ENCODE measurements around the gene NECAP2.
"Not testable (repeated sequence)": the region's sequence is repeated elsewhere in the genome, so short reads cannot be mapped to it uniquely, and the experiment has no call there.

Gene NECAP2

GRCh38 chr1:16464917-16465625, 24.5 kb downstream of the NECAP2 start:
- POLR2A ChIA-PET = no interaction called here
- CTCF ChIA-PET = interaction anchor here (0.7 kb wide), 1 partner anchor 25 kb away, joined by 3 read pairs; the partner anchor contains the start of gene NECAP2
- no peak for TF ChIP-seq LEF1 (IDR thresholded peaks at IDR 0.05; ENCODE audit: borderline replicate concordance)
- no peak for TF ChIP-seq SUZ12 (IDR thresholded peaks at IDR 0.05)
- TF ChIP-seq HDGF (IDR thresholded peaks at IDR 0.05; ENCODE audit: borderline replicate concordance) = no peak
- TF ChIP-seq ELF4 (IDR thresholded peaks at IDR 0.05) = no peak
- TF ChIP-seq FOXA1 (IDR thresholded peaks at IDR 0.05) = no peak
- no peak for TF ChIP-seq SP1 (IDR thresholded peaks at IDR 0.05)
- TF ChIP-seq NFRKB (IDR thresholded peaks at IDR 0.05) = no peak
- TF ChIP-seq BHLHE40 (IDR thresholded peaks at IDR 0.05; ENCODE audit: borderline replicate concordance) = no peak
- TF ChIP-seq L3MBTL2 (conservative IDR thresholded peaks at IDR 0.05) = no peak
- no peak for TF ChIP-seq PKNOX1 (IDR thresholded peaks at IDR 0.05)
- DNase-seq (ENCODE audit: extremely low spot score) = no peak

DNA sequence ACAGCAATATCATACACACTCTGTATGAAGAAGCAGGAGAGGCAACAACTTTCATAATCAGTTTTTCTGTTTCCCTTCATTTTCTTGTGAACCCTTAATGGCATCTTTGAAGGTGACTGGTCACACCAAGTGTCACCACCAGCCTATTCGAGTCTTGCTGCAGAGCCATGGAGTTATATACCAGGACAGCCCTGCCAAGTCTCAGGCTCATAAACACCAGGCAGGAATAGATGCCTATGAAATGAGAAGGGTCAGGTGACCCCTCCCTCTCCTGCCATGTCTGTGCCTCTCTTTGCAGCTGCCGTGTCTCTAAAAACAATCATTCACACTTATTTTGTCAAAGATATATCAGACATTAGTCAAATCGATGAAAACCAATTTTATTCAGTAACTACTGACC, 28.0 kb downstream of the NECAP2 start:
- ChIA-PET CTCF (no interaction called here), POLR2A (no interaction called here)
- no peak for DNase-seq (ENCODE audit: extremely low spot score)
- TF ChIP-seq ARNT (IDR thresholded peaks at IDR 0.05) (no peak), ELF4 (IDR thresholded peaks at IDR 0.05) (no peak), BHLHE40 (IDR thresholded peaks at IDR 0.05; ENCODE audit: borderline replicate concordance) (no peak), FOXK2 (IDR thresholded peaks at IDR 0.05) (no peak), LEF1 (IDR thresholded peaks at IDR 0.05; ENCODE audit: borderline replicate concordance) (no peak), TARDBP (IDR thresholded peaks at IDR 0.05) (no peak)

- POLR2A ChIA-PET = no interaction called here
- DNase-seq (ENCODE audit: extremely low spot score) = no peak
- TF ChIP-seq L3MBTL2 (conservative IDR thresholded peaks at IDR 0.05) (no peak), ELF4 (IDR thresholded peaks at IDR 0.05) (no peak), SP1 (IDR thresholded peaks at IDR 0.05) (no peak), ARNT (IDR thresholded peaks at IDR 0.05) (no peak), NFRKB (IDR thresholded peaks at IDR 0.05) (no peak), TARDBP (IDR thresholded peaks at IDR 0.05) (no peak), HDGF (IDR thresholded peaks at IDR 0.05; ENCODE audit: borderline replicate concordance) (no peak), FOXK2 (IDR thresholded peaks at IDR 0.05) (no peak), LEF1 (IDR thresholded peaks at IDR 0.05; ENCODE audit: borderline replicate concordance) (no peak), SUZ12 (IDR thresholded peaks at IDR 0.05) (no peak), CTBP1 (IDR thresholded peaks at IDR 0.05; ENCODE audit: borderline replicate concordance) (no peak), ZNF384 (IDR thresholded peaks at IDR 0.05) (no peak), PKNOX1 (IDR thresholded peaks at IDR 0.05) (no peak), FOXM1 (IDR thresholded peaks at IDR 0.05; ENCODE audit: borderline replicate concordance) (no peak), BHLHE40 (IDR thresholded peaks at IDR 0.05; ENCODE audit: borderline replicate concordance) (no peak), FOXA1 (IDR thresholded peaks at IDR 0.05) (no peak)
- CTCF ChIA-PET = no interaction called here
Measured at GRCh38 chr1:16474166-16474800, 33.8 kb downstream of the NECAP2 start.

DNA sequence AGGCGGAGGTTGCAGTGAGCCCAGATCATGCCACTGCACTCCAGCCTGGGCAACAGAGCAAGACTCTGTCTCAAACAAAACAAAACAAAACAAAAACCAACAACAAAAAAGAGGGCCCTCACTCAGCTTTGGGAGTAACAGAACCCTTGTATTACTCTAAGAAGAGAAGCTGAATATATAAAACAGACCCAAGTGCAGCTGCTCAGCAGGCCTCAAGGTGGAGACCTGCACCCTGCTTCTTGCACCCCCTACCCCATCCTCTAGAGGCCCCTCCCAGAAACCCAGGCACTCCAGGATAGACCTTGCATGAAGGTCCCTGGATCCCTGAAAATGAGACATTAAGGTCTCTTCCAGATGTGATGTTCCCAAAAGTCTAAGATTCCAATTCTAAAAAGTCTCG, 34.4 kb downstream of the NECAP2 start:
- DNase-seq (ENCODE audit: extremely low spot score); CTCF ChIA-PET; POLR2A ChIA-PET: not testable (repeated sequence)

GRCh38 chr1:16475771-16476770, 35.5 kb downstream of the NECAP2 start:
- POLR2A ChIA-PET; DNase-seq (ENCODE audit: extremely low spot score); CTCF ChIA-PET: not testable (repeated sequence)

GRCh38 chr1:16478091-16478490, 37.6 kb downstream of the NECAP2 start:
- CTCF ChIA-PET = no interaction called here
- TF ChIP-seq ZNF384 (IDR thresholded peaks at IDR 0.05) (no peak), BHLHE40 (IDR thresholded peaks at IDR 0.05; ENCODE audit: borderline replicate concordance) (no peak), NFRKB (IDR thresholded peaks at IDR 0.05) (no peak), PKNOX1 (IDR thresholded peaks at IDR 0.05) (no peak)
- POLR2A ChIA-PET = no interaction called here
- no peak for DNase-seq (ENCODE audit: extremely low spot score)

DNA sequence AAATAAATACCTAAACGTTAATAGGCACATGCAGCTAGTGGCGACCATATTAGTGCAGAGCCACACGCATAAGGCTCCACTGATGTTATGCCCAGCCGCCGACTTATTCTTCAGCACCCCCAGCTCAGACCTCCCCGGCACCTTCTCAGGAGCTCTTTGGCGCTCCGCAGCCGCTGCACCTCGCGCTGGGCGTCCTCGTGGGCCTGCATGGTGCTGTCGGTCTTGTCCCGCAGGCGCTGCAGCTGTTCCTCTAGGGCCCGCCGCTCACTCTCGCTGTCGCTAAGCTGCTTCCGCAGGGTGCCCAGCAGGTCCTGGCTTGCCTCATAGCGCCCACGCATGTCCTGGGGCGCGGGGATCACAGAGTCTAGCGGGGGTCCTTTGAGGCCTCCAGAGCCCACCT, 42.6 kb downstream of the NECAP2 start:
- CTCF ChIA-PET; DNase-seq (ENCODE audit: extremely low spot score); POLR2A ChIA-PET: not testable (repeated sequence)

GRCh38 chr1:16483639-16484500, 43.3 kb downstream of the NECAP2 start:
- POLR2A ChIA-PET; CTCF ChIA-PET; DNase-seq (ENCODE audit: extremely low spot score): not testable (repeated sequence)
